ENCODE results near the gene IL25. TPM values are rescaled to one million over a fixed set of nuclear protein-coding genes. Genes with fewer than 3 reads are reported as not detected.

The IL25 gene
- total and polyA plus RNA-seq, 2 of the 4 experiments (the other 2 are of a cell fraction), result not detected

DNA sequence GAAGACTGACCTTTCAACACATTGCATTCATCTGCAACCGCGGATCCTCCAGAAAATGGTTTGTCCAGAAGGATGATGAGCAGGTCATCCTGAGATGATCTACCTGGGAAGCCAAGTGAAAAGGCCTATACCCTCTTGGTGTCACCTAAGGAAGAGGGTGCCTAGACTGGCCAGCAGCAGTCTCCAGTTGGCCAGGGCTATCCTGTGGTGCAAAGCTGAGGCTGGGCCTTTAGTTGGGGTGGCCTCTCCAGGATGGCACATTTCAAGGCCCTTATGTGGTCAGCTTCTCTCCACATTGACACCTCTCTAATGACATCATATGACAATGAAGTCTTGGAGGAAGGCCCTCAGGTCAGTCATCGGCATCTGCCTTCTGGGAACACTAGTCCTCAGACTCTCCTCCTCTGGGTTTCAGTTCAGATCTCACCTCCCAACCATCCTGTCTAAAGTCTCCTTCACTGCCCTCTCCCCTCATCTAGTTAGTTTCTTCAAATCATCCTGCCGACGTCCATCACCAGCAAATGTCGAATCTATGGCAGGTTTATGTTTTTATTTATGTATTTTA lies 16.7 kb upstream of the IL25 start:
- Histone ChIP-seq H2AFZ (replicated peaks; ENCODE audit: low read length, poor library complexity) (no peak overlapping the region), H3K4me2 (ENCODE audit: low read depth, low read length) (no peak overlapping the region), H4K8ac (ENCODE audit: low read depth in 2 of 2, low read length in 2 of 2) (no peak overlapping the region), H3K4me1 (ENCODE audit: control insufficient read depth, insufficient read depth, low read length) (peaks cover 3% of the 10 kb centered on the region; the same call in 1 of the 2 replicates), H3K18ac (ENCODE audit: low read depth, low read length) (no peak overlapping the region), H4K5ac (ENCODE audit: low read depth, low read length) (no peak overlapping the region), H4K91ac (ENCODE audit: insufficient read depth, low read depth, low read length) (no peak overlapping the region), H3K27me3 (ENCODE audit: control insufficient read depth, insufficient read depth, low read length) (no peaks in the 10 kb centered on the region), H2BK15ac (ENCODE audit: low read depth, low read length) (no peak overlapping the region), H3K79me1 (ENCODE audit: low read depth in 1 of 2, low read length in 2 of 2) (peaks cover 4 to 9% of the 10 kb centered on the region in 2 experiments; a peak in 3 of 4 replicates), H3K27ac (ENCODE audit: insufficient read depth, low read length) (no peak overlapping the region), H3K9ac (ENCODE audit: low read depth, low read length) (no peak overlapping the region), H3K4ac (ENCODE audit: low read depth, low read length) (no peak overlapping the region), H3K4me3 (ENCODE audit: insufficient read depth, low read depth, low read length) (no peak overlapping the region), H3K14ac (replicated peaks; ENCODE audit: low read depth, low read length) (no peak overlapping the region), H3K36me3 (ENCODE audit: control insufficient read depth, insufficient read depth, low read length) (peaks cover 36% of the 10 kb centered on the region), H4K20me1 (ENCODE audit: insufficient read depth, low read length) (no peaks in the 10 kb centered on the region; the same call in 1 of the 2 replicates), H3K56ac (ENCODE audit: extremely low read depth, insufficient read depth, low read length) (no peak overlapping the region), H2BK20ac (ENCODE audit: low read depth, low read length) (no peak overlapping the region), H2BK120ac (ENCODE audit: low read depth, low read length) (no peak overlapping the region), H2AK5ac (ENCODE audit: low read depth, low read length) (no peak overlapping the region), H2BK5ac (ENCODE audit: low read depth, low read length, poor library complexity, severe bottlenecking) (no peak overlapping the region), H3K9me1 (ENCODE audit: insufficient read depth, low read length) (peaks cover 6% of the 10 kb centered on the region; the same call in 1 of the 2 replicates), H3K23ac (ENCODE audit: low read depth, low read length) (no peak overlapping the region), H2AK9ac (replicated peaks; ENCODE audit: low read depth, low read length, poor library complexity) (no peak overlapping the region), H3K9me3 (ENCODE audit: control insufficient read depth, insufficient read depth, low read length) (no peaks in the 10 kb centered on the region)
- intact Hi-C loops (cut with micrococcal nuclease) (no loop called here), dilution Hi-C loops (cut with HindIII; ENCODE audit: low sequenced_read_pairs, unreplicated experiment) (no loop called here), in situ Hi-C loops (cut with MboI; ENCODE audit: low sequenced_read_pairs) (no loop called here)
- no peak for ATAC-seq (ENCODE audit: low read depth)
- no TSS peak for BruUV-seq (replicated peaks)
- no peak for DNase-seq
- CTCF ChIA-PET, result no interaction called here
- POLR2A ChIA-PET (ENCODE audit: unreplicated experiment), result no interaction called here
- WGBS, 2 experiments (ENCODE audit: extremely low coverage in 2 of 2, insufficient read length in 1 of 2), result 87% methylated on average over 3 of the region's 6 CpGs; no CpG with 5 or more reads in 1 of the 2 experiments
- TF ChIP-seq MAZ (IDR thresholded peaks at IDR 0.05; ENCODE audit: borderline replicate concordance, low read depth, low read length) (no peak), MAFK (IDR thresholded peaks at IDR 0.05; ENCODE audit: low read depth, low read length) (no peak), CHD1 (IDR thresholded peaks at IDR 0.05; ENCODE audit: low read depth, low read length) (no peak), CTCF (conservative IDR thresholded peaks at IDR 0.05; ENCODE audit: low read depth, low read length) (no peak), BHLHE40 (IDR thresholded peaks at IDR 0.05; ENCODE audit: low read depth, low read length) (no peak), RAD21 (IDR thresholded peaks at IDR 0.05; ENCODE audit: low read length) (no peak), MXI1 (IDR thresholded peaks at IDR 0.05; ENCODE audit: borderline replicate concordance, low read depth, low read length) (no peak), NFE2L2 (IDR thresholded peaks at IDR 0.05; ENCODE audit: low read depth, low read length) (no peak), POLR2A (IDR thresholded peaks at IDR 0.05; ENCODE audit: low read depth, low read length) (no peak), FOS (IDR thresholded peaks at IDR 0.05; ENCODE audit: low read depth, low read length) (no peak), SMC3 (IDR thresholded peaks at IDR 0.05; ENCODE audit: low read depth, low read length) (no peak), CEBPB (IDR thresholded peaks at IDR 0.05; ENCODE audit: low read depth, low read length) (no peak), RFX5 (IDR thresholded peaks at IDR 0.05; ENCODE audit: low read depth, low read length) (no peak), RCOR1 (IDR thresholded peaks at IDR 0.05; ENCODE audit: insufficient replicate concordance, low read length) (no peak)
- TF ChIP-seq, protein P1, sequence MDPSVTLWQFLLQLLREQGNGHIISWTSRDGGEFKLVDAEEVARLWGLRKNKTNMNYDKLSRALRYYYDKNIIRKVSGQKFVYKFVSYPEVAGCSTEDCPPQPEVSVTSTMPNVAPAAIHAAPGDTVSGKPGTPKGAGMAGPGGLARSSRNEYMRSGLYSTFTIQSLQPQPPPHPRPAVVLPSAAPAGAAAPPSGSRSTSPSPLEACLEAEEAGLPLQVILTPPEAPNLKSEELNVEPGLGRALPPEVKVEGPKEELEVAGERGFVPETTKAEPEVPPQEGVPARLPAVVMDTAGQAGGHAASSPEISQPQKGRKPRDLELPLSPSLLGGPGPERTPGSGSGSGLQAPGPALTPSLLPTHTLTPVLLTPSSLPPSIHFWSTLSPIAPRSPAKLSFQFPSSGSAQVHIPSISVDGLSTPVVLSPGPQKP (IDR thresholded peaks at IDR 0.05; ENCODE audit: borderline replicate concordance, low read depth, low read length), result no peak
- TF ChIP-seq, protein P2, sequence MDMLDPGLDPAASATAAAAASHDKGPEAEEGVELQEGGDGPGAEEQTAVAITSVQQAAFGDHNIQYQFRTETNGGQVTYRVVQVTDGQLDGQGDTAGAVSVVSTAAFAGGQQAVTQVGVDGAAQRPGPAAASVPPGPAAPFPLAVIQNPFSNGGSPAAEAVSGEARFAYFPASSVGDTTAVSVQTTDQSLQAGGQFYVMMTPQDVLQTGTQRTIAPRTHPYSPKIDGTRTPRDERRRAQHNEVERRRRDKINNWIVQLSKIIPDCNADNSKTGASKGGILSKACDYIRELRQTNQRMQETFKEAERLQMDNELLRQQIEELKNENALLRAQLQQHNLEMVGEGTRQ (IDR thresholded peaks at IDR 0.05; ENCODE audit: low read depth, low read length), result no peak
